Stimulated activated naive B cell treated with anti-CD40 and anti-IgM and Interleukin-4, amounts not matched to agents 10 μg/mL and 1 μg/mL and 100 μg/mL, for 72 hours (primary cell): Measurements from ENCODE around the gene ITPRIPL2.

Experiments
- ATAC-seq, 2 donors: fragments of 150-1000 bp; cut with Tn5 transposase; replicated peaks; 2 replicates each; pipeline ENCODE4 v1.10.0; 2021; ENCODE audit warnings: moderate library complexity in 1 of 2
- DNase-seq: peaks from one replicate; pipeline ENCODE4 v3.0.0; 2021
- H3K27ac Mint-ChIP-seq: one replicate; pipeline ENCODE4 v1.8.0; 2022; ENCODE audit warnings: mild to moderate bottlenecking, mixed read lengths
- H3K27me3 Mint-ChIP-seq, 2 donors: one replicate each; pipeline ENCODE4 v1.8.0; 2022; ENCODE audit warnings: mixed read lengths in 2 of 2
- H3K36me3 Mint-ChIP-seq, 2 donors: one replicate each; pipeline ENCODE4 v1.8.0; 2022; ENCODE audit warnings: mixed read lengths in 2 of 2, mild to moderate bottlenecking in 1 of 2
- H3K4me1 Mint-ChIP-seq, 2 donors: one replicate each; pipeline ENCODE4 v1.8.0; 2022; ENCODE audit warnings: mixed read lengths in 2 of 2, mild to moderate bottlenecking in 1 of 2
- H3K4me3 Mint-ChIP-seq, 2 donors: one replicate each; pipeline ENCODE4 v1.8.0; 2022; ENCODE audit warnings: mild to moderate bottlenecking in 2 of 2, mixed read lengths in 2 of 2, moderate library complexity in 1 of 2
- H3K9me3 Mint-ChIP-seq, 2 donors: one replicate each; pipeline ENCODE4 v1.8.0; 2022; ENCODE audit warnings: mixed read lengths in 2 of 2, mild to moderate bottlenecking in 1 of 2

Gene ITPRIPL2

DNA sequence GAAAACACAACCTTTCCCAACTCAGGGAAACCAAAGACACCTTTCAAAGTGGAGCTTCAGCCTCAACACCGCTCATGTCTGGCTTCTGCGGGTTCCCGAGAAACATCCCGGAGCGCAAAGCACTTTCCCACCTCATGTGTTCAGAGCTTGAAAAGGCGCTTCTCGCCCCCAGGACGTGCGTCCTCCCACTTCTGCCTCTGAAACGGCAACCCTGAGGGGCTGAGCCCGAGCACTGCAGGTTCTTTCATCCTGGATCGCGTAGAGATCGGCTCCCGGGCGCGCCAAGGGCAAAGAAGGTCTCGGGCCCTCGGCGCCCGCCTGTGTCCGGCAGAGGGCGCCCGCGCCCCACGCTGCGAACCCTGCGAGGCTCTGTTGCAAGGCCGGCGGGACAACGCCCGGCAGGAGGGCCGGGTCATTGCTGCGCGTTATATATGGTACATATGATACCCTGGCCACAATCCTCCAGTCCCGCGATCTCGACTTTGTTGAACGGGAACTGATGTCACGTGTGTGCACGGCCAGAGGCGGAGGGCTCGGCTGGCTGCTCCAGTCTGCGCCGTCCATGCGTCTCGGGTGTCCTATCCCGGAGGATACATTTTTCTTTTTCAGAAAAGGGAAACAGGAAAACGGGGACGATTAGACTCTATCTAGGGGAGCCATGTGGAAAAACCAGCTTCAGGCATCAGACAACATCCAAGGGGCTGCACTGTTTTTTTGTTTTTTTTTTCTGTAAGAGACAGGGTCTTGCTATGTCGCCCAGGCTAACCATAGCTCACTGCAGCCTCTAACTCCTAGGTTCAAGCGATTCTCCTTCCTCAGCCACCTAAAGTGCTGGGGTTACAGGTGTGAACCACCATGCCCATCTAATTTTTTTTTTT, 27.2 kb upstream of the ITPRIPL2 start:
- Mint-ChIP-seq H3K4me3 (peak overlapping the region; percentile 82 to 83), H3K9me3 (peaks cover 1 to 5% of the 10 kb centered on the region in 2 donors), H3K27ac (peak overlapping the region; percentile 20), H3K4me1 (peaks cover 2 to 18% of the 10 kb centered on the region in 2 donors), H3K36me3 (peaks cover 9 to 19% of the 10 kb centered on the region in 2 donors), H3K27me3 (peaks cover 7 to 20% of the 10 kb centered on the region in 2 donors)
- DNase-seq (peak; percentile 77), ATAC-seq (peak; percentile 98 to 99)

DNA sequence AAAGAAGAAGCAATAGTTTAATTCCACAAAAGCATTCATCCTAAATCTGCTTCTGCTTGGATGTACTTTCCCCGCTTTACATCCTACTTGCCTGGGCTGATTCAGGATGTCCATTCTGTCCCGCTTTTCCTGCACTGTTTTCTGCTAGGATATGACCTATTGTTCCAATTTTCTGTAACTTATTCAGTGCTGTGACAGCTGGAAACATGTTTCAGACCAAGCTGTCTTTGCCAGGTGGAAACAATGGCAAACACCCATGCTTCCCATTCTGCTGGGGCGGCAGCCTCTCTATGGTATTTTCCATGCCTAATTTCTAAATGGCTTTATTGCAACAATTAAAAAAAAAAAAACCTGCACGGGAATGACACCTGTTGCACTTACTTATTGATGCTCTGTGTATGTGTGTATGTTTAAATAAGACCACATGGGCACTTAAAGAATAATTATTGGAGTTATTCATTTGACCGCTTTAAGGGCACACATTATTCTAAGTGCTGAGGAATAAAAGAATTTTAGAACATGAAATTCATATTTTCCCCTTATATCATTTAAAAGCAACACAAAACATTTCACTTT, 25.3 kb upstream of the ITPRIPL2 start:
- peaks cover 8 to 27% of the 10 kb centered on the region in 2 donors for H3K36me3 Mint-ChIP-seq
- peaks cover 2 to 18% of the 10 kb centered on the region in 2 donors for H3K4me1 Mint-ChIP-seq
- no peak for ATAC-seq
- H3K27ac Mint-ChIP-seq: no peak overlapping the region
- DNase-seq: no peak
- H3K9me3 Mint-ChIP-seq: peaks cover 9 to 13% of the 10 kb centered on the region in 2 donors
- H3K4me3 Mint-ChIP-seq: no peak overlapping the region
- peaks cover 7 to 20% of the 10 kb centered on the region in 2 donors for H3K27me3 Mint-ChIP-seq

DNA sequence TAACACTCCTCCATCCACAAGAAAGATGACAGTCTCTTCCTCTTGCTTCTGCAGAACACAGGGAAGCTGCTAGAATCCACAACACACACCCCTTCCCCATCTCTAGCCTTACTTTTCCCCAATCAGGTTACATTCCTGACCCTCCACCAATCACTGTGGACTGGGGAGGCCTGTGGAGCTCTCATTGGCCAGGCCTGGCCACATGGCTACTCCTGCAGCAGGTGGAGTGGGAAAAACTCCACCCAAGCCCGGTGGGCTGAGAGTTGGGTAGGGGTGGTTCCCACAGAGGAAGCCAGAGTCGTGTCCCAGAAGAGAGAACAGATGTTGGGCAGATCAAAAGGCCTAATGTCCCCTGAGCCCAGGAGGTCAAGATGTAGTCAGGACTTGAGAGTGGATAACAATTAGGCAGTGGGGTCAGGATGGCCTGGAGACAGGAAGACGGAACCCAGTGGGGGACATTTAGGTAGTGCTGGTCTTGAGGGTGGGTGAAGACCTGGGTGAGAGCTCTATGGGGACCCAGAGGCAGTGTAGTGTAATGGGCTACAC, 24.3 kb upstream of the ITPRIPL2 start:
- H3K36me3 Mint-ChIP-seq: peaks cover 11 to 27% of the 10 kb centered on the region in 2 donors
- peaks cover 9 to 13% of the 10 kb centered on the region in 2 donors for H3K9me3 Mint-ChIP-seq
- ATAC-seq (no peak), DNase-seq (no peak)
- H3K27ac Mint-ChIP-seq: no peak overlapping the region
- H3K27me3 Mint-ChIP-seq: peaks cover 7 to 24% of the 10 kb centered on the region in 2 donors
- no peak overlapping the region for H3K4me3 Mint-ChIP-seq
- H3K4me1 Mint-ChIP-seq: peaks cover 6 to 18% of the 10 kb centered on the region in 2 donors

DNA sequence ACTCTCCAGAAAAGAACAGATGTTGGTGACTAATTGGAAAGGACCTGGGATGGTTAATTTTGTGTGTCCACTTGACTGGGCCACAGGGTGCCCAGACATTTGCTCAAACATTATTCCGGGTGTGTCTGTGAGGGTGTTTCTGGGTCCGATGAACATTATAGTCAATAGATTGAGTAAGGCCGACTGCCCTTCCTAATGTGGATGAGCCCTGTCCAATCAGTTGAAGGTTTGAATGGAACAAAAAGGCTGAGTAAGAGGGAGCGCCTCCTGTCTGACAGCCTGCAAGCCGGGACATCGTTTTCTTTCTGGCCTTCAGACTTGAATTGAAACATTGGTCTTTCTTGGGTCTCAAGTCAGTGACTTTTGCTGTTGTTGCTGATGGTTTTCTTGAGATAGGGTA, 22.8 kb upstream of the ITPRIPL2 start:
- Mint-ChIP-seq H3K4me1 (peaks cover 12 to 24% of the 10 kb centered on the region in 2 donors), H3K9me3 (peaks cover 15 to 17% of the 10 kb centered on the region in 2 donors), H3K36me3 (peaks cover 15 to 31% of the 10 kb centered on the region in 2 donors), H3K4me3 (no peak overlapping the region), H3K27ac (no peak overlapping the region), H3K27me3 (peaks cover 3 to 18% of the 10 kb centered on the region in 2 donors)
- DNase-seq (no peak), ATAC-seq (no peak)

DNA sequence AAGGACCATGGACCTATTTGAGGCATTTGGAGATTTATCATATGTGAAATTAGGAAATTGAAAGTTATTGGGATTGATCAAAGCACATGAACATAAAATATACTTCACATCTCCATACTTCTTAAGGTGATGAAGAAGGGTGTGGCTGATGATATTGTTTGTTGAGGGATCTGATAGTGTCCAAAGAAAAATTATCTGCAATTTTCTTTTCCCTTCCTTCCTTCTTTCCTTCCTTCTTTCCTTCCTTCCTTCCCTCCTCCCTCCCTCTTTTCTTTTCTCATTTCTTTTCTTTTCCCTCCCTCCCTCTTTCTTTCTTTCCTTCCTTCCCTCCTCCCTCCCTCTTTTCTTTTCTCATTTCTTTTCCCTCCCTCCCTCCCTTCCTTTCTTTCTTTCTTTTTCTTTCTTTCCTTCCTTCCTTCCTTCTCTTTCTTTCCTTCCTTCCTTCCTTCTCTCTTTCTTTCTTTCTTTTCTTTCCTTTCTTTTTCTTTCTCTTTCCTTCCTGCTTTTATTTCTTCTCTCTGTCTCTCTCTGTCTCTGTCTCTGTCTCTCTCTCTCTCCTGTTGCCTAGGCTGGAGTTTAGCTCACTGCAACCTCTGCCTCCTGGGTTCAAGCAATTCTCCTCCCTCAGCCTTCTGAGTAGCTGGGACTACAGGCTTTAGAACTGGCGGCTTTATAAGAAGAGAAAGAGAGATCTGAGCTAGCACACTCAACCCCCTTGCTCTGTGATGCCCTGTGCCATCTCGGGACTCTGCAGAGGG, 20.9 kb upstream of the ITPRIPL2 start:
- no peak overlapping the region for H3K27ac Mint-ChIP-seq
- peaks cover 3 to 16% of the 10 kb centered on the region in 2 donors for H3K27me3 Mint-ChIP-seq
- no peak overlapping the region for H3K4me3 Mint-ChIP-seq
- peaks cover 15 to 20% of the 10 kb centered on the region in 2 donors for H3K4me1 Mint-ChIP-seq
- peaks cover 15 to 18% of the 10 kb centered on the region in 2 donors for H3K9me3 Mint-ChIP-seq
- ATAC-seq: no peak
- no peak for DNase-seq
- H3K36me3 Mint-ChIP-seq: peaks cover 17 to 32% of the 10 kb centered on the region in 2 donors

DNA sequence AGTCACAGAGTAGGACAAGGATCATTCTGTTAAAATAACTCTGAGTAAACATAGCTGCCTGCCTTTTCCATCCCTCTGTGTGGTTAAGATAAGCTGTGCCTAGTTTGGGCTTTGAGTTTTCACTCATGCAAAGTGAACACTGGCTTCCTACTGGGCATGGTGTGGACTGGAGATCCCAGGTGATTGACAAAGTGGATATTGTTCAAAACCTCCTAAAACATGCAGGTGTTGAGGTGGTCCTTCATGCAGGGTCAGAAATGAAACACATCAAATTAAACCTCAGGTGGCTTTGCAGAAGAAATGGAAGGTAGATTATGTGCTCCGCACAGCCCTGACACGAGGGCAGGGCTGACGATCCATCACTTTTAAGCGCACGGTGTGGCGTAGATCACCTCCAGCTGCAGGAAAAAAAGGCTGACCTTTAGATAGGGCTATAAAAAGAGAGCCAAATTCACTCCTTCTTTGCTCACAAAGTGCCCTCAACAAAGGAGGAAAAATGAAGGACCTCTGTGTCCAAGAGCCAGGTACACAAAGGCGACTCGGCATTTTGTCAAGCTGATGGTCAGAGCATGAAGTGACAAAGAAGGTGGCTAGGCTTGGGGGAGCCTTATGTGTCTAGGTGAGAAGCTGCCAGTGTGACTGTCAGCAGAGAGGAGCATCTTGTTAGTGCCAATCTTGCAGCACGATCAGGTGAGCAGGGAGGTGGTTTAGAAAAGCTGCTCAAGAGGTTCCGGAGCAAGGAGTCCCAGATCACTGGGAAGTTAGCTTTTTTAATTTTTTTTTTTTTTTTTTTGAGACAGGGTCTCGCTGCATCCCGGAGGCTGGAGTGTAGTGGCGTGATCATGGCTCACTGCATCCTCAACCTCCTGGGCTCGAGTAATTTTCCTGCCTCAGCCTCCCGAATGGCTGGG, 19.9 kb upstream of the ITPRIPL2 start:
- ATAC-seq (no peak), DNase-seq (no peak)
- Mint-ChIP-seq H3K9me3 (peaks cover 21 to 22% of the 10 kb centered on the region in 2 donors), H3K27me3 (peaks cover 0 to 22% of the 10 kb centered on the region in 2 donors), H3K27ac (peak overlapping the region; percentile 60), H3K4me3 (peak overlapping the region in 1 of 2 donors; percentile 30), H3K36me3 (peaks cover 22 to 37% of the 10 kb centered on the region in 2 donors), H3K4me1 (peaks cover 15 to 20% of the 10 kb centered on the region in 2 donors)

DNA sequence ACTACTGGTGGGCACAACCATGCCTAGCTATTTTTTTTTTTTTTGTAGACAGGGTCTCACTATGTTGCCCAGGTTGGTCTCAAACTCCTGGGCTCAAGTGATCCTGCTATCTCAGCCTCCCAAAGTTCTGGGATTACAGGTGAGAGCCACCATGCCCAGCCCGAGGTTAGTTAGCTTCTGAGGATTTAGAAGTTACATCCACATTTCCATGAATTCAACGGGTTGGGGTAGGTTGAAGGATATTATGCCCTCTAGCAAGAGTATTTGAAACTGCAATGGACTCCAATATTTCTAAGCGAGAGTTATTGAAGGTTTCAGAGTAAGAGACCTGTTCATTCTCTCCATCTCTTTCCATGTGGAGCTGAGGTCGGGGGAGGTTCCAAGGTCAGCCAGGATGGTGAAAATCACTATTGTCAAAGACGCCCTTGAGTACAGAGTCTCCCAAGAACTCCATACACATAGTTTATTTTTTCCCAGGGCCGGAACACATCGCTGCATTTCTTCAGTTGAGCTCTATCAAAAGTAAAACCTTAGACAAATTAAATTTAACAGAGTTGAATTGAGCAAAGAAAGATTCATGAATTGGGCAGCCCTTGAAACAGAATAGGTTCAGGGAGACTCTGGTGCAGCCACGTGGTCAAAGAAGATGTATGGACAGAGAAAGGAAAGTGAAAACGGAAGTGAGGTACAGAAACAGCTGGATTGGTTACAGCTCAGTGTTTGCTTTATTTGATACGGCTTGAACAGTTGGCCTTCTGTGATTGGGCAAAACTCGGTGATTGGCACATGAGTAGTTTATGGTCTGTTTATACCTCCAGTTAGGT, 19.0 kb upstream of the ITPRIPL2 start:
- DNase-seq (no peak), ATAC-seq (peak; percentile 51 to 61)
- peaks cover 0 to 19% of the 10 kb centered on the region in 2 donors for H3K27me3 Mint-ChIP-seq
- peaks cover 21 to 22% of the 10 kb centered on the region in 2 donors for H3K9me3 Mint-ChIP-seq
- peaks cover 15 to 20% of the 10 kb centered on the region in 2 donors for H3K4me1 Mint-ChIP-seq
- H3K27ac Mint-ChIP-seq: no peak overlapping the region
- H3K4me3 Mint-ChIP-seq: no peak overlapping the region
- H3K36me3 Mint-ChIP-seq: peaks cover 22 to 33% of the 10 kb centered on the region in 2 donors

DNA sequence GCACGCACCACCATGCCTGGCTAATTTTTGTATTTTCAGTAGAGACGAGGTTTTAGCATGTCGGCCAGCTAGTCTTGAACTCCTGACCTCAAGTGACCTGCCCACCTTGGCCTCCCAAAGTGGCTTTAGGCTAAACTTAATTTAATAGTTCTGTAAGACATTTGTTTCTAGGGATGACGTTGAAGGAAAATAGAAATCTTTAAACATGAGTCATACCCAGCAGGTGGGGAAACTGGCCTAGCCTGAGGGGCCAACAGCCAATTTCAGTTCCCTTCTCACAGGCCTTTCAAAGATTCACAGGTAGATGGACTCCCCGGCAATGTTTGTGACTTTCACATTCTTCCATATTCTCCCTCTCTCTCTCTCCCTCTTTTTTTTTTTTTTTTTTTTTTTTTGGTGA, 18.1 kb upstream of the ITPRIPL2 start:
- H3K9me3 Mint-ChIP-seq: peaks cover 21 to 22% of the 10 kb centered on the region in 2 donors
- H3K4me3 Mint-ChIP-seq: peak overlapping the region in 1 of 2 donors; percentile 16
- H3K36me3 Mint-ChIP-seq: peaks cover 22 to 31% of the 10 kb centered on the region in 2 donors
- ATAC-seq (peak; percentile 88 to 91), DNase-seq (peak; percentile 36)
- peaks cover 0 to 18% of the 10 kb centered on the region in 2 donors for H3K27me3 Mint-ChIP-seq
- peak overlapping the region; percentile 56 for H3K27ac Mint-ChIP-seq
- H3K4me1 Mint-ChIP-seq: peaks cover 15 to 20% of the 10 kb centered on the region in 2 donors

DNA sequence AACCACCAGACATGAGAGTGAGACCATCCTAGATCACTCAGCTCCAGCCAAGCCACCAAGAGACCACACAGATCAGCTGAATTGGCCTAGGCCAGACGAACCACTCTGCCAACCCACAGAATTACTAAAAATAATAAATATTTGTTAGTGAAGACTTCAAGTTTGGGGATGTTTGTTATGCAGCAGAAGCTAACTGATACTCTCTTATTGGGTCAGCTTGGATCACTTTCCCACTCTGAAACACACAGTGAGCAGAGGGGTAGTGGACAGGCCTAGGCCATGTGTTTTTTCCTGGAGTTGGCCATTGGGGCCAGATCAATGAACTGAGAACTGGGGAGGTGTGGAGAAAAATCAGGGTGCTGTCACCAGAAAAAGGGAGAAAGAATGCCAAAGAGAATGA, 15.6 kb upstream of the ITPRIPL2 start:
- H3K27ac Mint-ChIP-seq: no peak overlapping the region
- no peak for DNase-seq
- peaks cover 11 to 14% of the 10 kb centered on the region in 2 donors for H3K36me3 Mint-ChIP-seq
- ATAC-seq: no peak
- H3K27me3 Mint-ChIP-seq: peaks cover 4 to 18% of the 10 kb centered on the region in 2 donors
- peaks cover 15 to 16% of the 10 kb centered on the region in 2 donors for H3K4me1 Mint-ChIP-seq
- peaks cover 10 to 12% of the 10 kb centered on the region in 2 donors for H3K9me3 Mint-ChIP-seq
- no peak overlapping the region for H3K4me3 Mint-ChIP-seq

DNA sequence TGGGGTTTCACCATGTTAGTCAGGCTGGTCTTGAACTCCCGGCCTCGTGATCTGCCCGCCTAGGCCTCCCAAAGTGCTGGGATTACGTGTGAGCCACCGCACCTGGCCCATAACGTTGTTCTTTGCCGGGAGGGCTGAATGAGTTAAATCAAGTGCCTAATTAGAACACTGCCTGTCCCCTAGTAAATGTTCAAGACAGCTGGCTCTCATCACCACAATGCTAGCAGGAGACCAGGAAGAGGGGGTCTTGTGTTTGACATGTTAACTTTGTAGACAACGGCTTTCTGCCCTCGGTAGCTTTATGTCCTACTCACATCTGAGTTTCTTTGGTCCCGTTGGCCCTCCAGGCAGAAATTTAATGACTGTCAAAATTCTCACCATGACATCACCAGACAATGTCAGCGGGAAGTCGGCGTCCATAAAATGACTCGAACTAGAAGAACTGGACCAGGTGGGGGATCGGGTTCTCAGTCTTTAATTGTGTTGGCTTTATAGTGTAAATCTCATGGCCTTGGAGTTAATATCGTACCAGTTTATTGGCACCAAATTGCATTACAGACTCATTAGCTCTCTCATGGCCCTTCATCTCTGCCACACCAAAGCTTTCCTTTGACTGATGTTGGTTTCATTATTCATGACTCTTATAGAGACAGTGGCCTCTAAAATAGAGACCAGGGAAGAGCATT, 11.4 kb upstream of the ITPRIPL2 start:
- H3K36me3 Mint-ChIP-seq: peaks cover 7% of the 10 kb centered on the region in 2 donors

DNA sequence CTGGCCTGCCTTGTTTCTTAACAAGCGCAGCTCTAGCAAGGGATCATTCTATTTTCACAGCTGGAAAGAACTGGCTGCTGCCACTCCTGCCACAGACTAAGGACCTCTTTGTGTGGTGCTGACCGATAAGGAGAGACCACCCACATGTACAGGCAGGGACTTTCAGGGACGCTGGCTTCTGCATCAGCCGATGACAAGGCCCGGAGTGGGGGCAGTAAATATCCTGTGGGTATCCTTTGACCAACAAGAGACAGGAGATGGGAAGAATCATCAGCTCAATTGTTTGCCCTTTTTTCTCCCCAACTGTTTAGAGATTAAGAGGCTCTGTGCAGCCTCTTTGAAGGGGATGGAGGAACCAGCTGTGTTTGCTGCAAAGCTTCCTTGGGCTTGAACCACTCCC, 9.2 kb upstream of the ITPRIPL2 start:
- Mint-ChIP-seq H3K36me3 (no peaks in the 10 kb centered on the region), H3K9me3 (no peaks in the 10 kb centered on the region), H3K4me1 (peaks cover 12 to 32% of the 10 kb centered on the region in 2 donors), H3K27ac (no peak overlapping the region), H3K27me3 (peaks cover 0 to 4% of the 10 kb centered on the region in 2 donors), H3K4me3 (no peak overlapping the region)
- ATAC-seq (no peak), DNase-seq (no peak)

More for the DNA sequence above, 11.4 kb upstream of the ITPRIPL2 start:
- Mint-ChIP-seq H3K4me3 (no peak overlapping the region), H3K27me3 (peaks cover 4 to 12% of the 10 kb centered on the region in 2 donors), H3K9me3 (peaks cover 6% of the 10 kb centered on the region in 2 donors), H3K4me1 (peaks cover 2 to 14% of the 10 kb centered on the region in 2 donors), H3K27ac (no peak overlapping the region)
- no peak for ATAC-seq
- no peak for DNase-seq

DNA sequence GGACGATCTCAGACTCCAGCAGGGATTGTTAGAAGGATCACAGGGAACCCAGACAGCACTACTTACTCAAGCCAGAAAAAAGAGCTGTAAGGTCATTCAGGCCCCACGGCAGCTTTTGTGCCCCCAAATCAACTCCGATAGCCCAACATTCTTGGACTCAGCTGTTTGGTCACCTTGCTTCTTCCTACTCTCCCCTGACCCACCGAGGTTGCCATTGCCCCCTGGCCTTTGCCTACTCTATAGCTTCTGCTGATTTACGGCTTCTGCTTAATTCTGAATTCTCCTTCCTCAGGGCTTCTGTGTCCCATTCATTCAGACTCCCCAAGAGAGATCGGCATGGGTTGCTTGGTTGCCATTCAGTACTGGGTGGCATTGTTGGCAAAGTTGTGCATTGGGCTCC, 8.6 kb upstream of the ITPRIPL2 start:
- Mint-ChIP-seq H3K36me3 (no peaks in the 10 kb centered on the region), H3K27ac (no peak overlapping the region), H3K4me1 (peaks cover 12 to 32% of the 10 kb centered on the region in 2 donors), H3K4me3 (no peak overlapping the region), H3K9me3 (no peaks in the 10 kb centered on the region), H3K27me3 (peaks cover 0 to 4% of the 10 kb centered on the region in 2 donors)
- ATAC-seq: no peak
- DNase-seq: no peak
